Measurements from ENCODE around the gene STYK1. TPM values are rescaled to one million over a fixed set of nuclear protein-coding genes. Genes with fewer than 3 reads are reported as not detected.

Gene STYK1
- total and polyA plus RNA-seq, 4 donors: 0.67 to 1.3 (median 0.89) TPM

DNA sequence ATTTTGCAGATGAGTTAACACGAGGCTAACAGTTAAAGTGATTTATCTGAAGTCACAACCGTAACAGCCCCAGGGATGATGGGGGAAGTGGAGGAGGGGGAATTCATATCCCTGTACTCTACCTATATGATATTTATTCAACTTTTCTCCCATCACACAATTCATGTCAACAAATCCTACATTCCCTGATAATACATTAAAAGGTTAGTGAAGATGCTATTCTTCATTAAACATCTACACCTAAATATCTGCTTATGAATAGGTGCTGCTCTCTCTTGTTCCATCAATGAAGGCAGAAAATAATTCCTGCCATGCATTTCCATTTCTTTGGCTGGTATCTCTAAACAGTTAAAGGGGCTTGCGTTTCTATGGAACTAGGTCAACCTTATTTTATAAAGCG lies 42.4 kb upstream of the STYK1 start:
- TF ChIP-seq, protein P1, sequence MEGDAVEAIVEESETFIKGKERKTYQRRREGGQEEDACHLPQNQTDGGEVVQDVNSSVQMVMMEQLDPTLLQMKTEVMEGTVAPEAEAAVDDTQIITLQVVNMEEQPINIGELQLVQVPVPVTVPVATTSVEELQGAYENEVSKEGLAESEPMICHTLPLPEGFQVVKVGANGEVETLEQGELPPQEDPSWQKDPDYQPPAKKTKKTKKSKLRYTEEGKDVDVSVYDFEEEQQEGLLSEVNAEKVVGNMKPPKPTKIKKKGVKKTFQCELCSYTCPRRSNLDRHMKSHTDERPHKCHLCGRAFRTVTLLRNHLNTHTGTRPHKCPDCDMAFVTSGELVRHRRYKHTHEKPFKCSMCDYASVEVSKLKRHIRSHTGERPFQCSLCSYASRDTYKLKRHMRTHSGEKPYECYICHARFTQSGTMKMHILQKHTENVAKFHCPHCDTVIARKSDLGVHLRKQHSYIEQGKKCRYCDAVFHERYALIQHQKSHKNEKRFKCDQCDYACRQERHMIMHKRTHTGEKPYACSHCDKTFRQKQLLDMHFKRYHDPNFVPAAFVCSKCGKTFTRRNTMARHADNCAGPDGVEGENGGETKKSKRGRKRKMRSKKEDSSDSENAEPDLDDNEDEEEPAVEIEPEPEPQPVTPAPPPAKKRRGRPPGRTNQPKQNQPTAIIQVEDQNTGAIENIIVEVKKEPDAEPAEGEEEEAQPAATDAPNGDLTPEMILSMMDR (IDR thresholded peaks at IDR 0.05; ENCODE audit: control extremely low read depth, extremely low read depth): no peak
- WGBS, 2 donors: 59 to 72% methylated on average over 4 of the region's 4 CpGs
- Histone ChIP-seq H3K4me1 (ENCODE audit: control insufficient read depth in 5 of 5, insufficient read depth in 5 of 5, low read length in 5 of 5) (peaks cover 0 to 9% (median 6%) of the 10 kb centered on the region in 5 donors), H3K27me3 (ENCODE audit: control insufficient read depth in 3 of 3, insufficient read depth in 3 of 3, low read length in 2 of 3) (no peaks in the 10 kb centered on the region), H3K4me3 (no peak overlapping the region), H3K9ac (ENCODE audit: insufficient read depth in 1 of 2, low read length in 2 of 2) (no peak overlapping the region), H3K36me3 (ENCODE audit: control insufficient read depth in 4 of 4, insufficient read depth in 4 of 4, low read length in 4 of 4) (peaks cover 5 to 34% (median 12%) of the 10 kb centered on the region in 4 donors), H3K27ac (ENCODE audit: low read depth in 1 of 2, low read length in 1 of 2) (peak overlapping the region in 1 of 2 donors; percentile 62), H3K9me3 (ENCODE audit: control insufficient read depth in 4 of 4, insufficient read depth in 3 of 4, low read length in 3 of 4) (no peaks in the 10 kb centered on the region)
- DNase-seq (no peak), ATAC-seq (ENCODE audit: insufficient read depth, low FRiP score) (no peak)

DNA sequence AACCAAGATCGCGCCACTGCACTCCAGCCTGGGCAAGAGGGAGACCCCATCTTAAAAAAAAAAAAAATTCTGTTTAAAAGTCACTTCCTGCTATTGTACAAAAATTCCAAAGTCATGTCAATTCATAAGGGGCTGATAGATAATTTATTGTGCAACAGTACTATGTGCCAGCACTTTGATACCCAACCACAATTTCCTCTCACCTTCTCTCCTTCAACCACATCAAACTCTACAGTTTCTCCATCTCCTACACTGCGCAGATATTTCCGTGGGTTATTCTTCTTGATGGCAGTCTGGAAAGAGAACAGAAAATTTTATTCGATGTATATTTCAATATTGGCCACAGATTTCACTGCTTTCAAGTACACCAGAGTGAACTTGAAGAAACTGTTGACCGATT lies 41.6 kb upstream of the STYK1 start:
- Histone ChIP-seq H3K27ac (ENCODE audit: low read depth in 1 of 2, low read length in 1 of 2) (peak overlapping the region in 1 of 2 donors; percentile 21), H3K4me3 (no peak overlapping the region), H3K4me1 (ENCODE audit: control insufficient read depth in 5 of 5, insufficient read depth in 5 of 5, low read length in 5 of 5) (peaks cover 0 to 10% (median 3%) of the 10 kb centered on the region in 5 donors), H3K9me3 (ENCODE audit: control insufficient read depth in 4 of 4, insufficient read depth in 3 of 4, low read length in 3 of 4) (no peaks in the 10 kb centered on the region), H3K36me3 (ENCODE audit: control insufficient read depth in 4 of 4, insufficient read depth in 4 of 4, low read length in 4 of 4) (peaks cover 5 to 35% (median 12%) of the 10 kb centered on the region in 4 donors), H3K27me3 (ENCODE audit: control insufficient read depth in 3 of 3, insufficient read depth in 3 of 3, low read length in 2 of 3) (no peaks in the 10 kb centered on the region), H3K9ac (ENCODE audit: insufficient read depth in 1 of 2, low read length in 2 of 2) (no peak overlapping the region)
- ATAC-seq (ENCODE audit: insufficient read depth, low FRiP score) (no peak), DNase-seq (no peak)
- WGBS, 2 donors: 69 to 83% methylated on average over 6 of the region's 6 CpGs
- TF ChIP-seq, protein P1 (IDR thresholded peaks at IDR 0.05; ENCODE audit: control extremely low read depth, extremely low read depth): no peak

DNA sequence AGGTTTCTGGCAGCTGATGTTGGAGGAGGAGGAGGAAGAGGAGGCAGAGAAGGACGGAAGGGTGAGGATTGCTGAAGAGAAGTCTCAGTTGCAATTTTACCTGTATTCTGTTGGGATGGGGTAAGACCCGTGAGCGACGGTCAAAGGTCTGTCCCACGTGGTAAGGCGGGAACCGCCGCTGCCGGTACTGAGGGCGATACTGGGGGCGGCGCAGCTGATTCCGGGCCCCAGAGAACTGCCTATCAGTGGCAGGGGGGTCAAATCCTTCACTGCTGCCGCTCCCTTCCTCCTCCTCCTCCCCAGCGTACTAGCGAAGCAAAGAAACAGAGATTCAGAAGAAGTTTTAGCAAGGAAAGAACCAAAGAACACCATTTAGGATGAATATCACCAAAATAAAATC lies 36.0 kb upstream of the STYK1 start:
- DNase-seq (no peak), ATAC-seq (ENCODE audit: insufficient read depth, low FRiP score) (no peak)
- Histone ChIP-seq H3K36me3 (ENCODE audit: control insufficient read depth in 4 of 4, insufficient read depth in 4 of 4, low read length in 4 of 4) (peaks cover 11 to 60% (median 30%) of the 10 kb centered on the region in 4 donors), H3K27ac (ENCODE audit: low read depth in 1 of 2, low read length in 1 of 2) (peak overlapping the region in 1 of 2 donors; percentile 61), H3K9me3 (ENCODE audit: control insufficient read depth in 4 of 4, insufficient read depth in 3 of 4, low read length in 3 of 4) (no peaks in the 10 kb centered on the region), H3K4me1 (ENCODE audit: control insufficient read depth in 5 of 5, insufficient read depth in 5 of 5, low read length in 5 of 5) (peaks cover 0 to 16% (median 0%) of the 10 kb centered on the region in 5 donors), H3K27me3 (ENCODE audit: control insufficient read depth in 3 of 3, insufficient read depth in 3 of 3, low read length in 2 of 3) (no peaks in the 10 kb centered on the region), H3K9ac (ENCODE audit: insufficient read depth in 1 of 2, low read length in 2 of 2) (no peak overlapping the region), H3K4me3 (no peak overlapping the region)
- TF ChIP-seq, protein P1 (IDR thresholded peaks at IDR 0.05; ENCODE audit: control extremely low read depth, extremely low read depth): no peak
- WGBS, 2 donors: 97 to 98% methylated on average over 16 of the region's 16 CpGs

DNA sequence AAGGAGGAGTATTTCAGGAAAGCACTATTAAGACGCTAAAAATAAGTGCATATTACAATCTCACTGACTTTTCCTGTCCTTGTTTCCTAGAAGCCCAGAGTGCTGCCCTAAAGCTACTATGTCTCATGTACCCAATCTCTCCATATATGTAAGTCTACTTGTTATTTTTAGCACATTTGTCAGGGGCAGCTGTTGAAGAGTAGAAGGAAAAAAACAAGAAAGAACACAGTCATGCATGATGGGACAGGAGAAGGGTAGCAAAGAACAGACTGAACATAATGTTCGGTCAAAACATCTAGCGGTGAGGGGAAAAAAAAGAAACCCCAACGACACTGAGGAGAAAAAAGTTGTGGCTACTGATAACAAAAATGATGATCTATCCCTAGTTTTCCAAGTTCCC lies 35.0 kb upstream of the STYK1 start:
- Histone ChIP-seq H3K9me3 (ENCODE audit: control insufficient read depth in 4 of 4, insufficient read depth in 3 of 4, low read length in 3 of 4) (no peaks in the 10 kb centered on the region), H3K27ac (ENCODE audit: low read depth in 1 of 2, low read length in 1 of 2) (peak overlapping the region in 1 of 2 donors; percentile 61), H3K27me3 (ENCODE audit: control insufficient read depth in 3 of 3, insufficient read depth in 3 of 3, low read length in 2 of 3) (no peaks in the 10 kb centered on the region), H3K4me1 (ENCODE audit: control insufficient read depth in 5 of 5, insufficient read depth in 5 of 5, low read length in 5 of 5) (peaks cover 0 to 16% (median 0%) of the 10 kb centered on the region in 5 donors), H3K4me3 (no peak overlapping the region), H3K9ac (ENCODE audit: insufficient read depth in 1 of 2, low read length in 2 of 2) (no peak overlapping the region), H3K36me3 (ENCODE audit: control insufficient read depth in 4 of 4, insufficient read depth in 4 of 4, low read length in 4 of 4) (peaks cover 7 to 58% (median 29%) of the 10 kb centered on the region in 4 donors)
- ATAC-seq (ENCODE audit: insufficient read depth, low FRiP score) (no peak), DNase-seq (no peak)
- TF ChIP-seq, protein P1 (IDR thresholded peaks at IDR 0.05; ENCODE audit: control extremely low read depth, extremely low read depth): no peak
- 92 to 93% methylated on average over 4 of the region's 4 CpGs for WGBS, 2 donors
